Measurements from ENCODE around the gene PRH1. TPM values are rescaled to one million over a fixed set of nuclear protein-coding genes. Genes with fewer than 3 reads are reported as not detected.

The PRH1 gene
- total RNA-seq, 1 donor from 2014 or later = 22.4 TPM

DNA sequence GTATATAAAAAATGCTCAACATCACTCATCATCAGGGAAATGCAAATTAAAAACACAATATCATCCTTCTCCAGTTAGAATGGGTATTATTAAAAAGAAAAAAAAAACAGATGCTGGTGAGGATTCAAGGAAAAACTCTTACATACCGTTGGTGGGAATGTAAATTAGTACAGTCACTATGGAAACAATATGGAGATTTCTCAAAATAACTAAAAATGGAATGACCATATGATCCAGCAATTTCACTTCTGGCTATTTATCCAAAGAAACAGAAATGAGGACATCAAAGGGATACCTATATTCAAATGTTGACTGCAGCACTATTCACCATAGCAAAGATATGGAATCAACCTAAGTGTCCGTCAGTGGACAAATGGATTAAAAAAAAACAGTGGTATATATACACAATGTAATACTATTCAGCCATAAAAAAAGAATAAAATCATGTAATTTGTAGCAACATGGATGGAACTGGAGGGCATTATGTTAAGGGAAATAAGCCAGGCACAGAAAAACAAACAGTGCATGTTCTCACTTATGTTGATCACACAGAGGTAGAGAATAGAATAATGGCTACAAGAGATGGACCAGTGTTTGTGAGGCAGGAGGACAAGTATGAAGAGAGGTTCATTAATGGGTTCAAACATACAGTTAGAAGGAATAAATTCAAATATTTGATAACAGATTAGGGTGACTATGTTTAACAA lies 20.4 kb downstream of the PRH1 start:
- no peaks in the 10 kb centered on the region for H3K27me3 Mint-ChIP-seq
- no peaks in the 10 kb centered on the region for H3K4me1 Mint-ChIP-seq

DNA sequence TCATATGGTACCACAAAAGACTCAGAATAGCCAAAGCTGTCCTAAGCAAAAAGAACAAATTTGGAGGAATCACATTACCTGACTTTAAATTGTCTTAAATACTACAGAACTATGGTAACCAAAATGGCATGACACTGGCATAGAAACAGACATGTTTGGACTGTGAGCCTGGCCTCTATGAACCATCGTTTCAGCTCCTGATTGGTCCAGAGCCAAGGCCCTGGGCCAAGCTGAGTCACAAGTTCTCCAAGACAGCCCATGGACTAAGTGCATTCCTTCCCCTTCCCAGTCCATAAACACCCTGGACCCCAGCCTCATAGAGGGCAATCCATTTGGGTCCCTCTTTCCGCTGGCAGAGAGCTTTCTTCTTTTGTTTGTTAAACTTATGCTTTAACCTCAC lies 22.7 kb downstream of the PRH1 start:
- Mint-ChIP-seq H3K4me3 (no peak overlapping the region), H3K27me3 (no peaks in the 10 kb centered on the region), H3K4me1 (no peaks in the 10 kb centered on the region), H3K27ac (no peak overlapping the region), H3K36me3 (ENCODE audit: low read depth) (peaks cover 25% of the 10 kb centered on the region), H3K9me3 (peaks cover 32% of the 10 kb centered on the region)
- intact Hi-C loops (cut with micrococcal nuclease) = no loop called here
- DNase-seq = no peak

More for the DNA sequence above, 20.4 kb downstream of the PRH1 start:
- H3K9me3 Mint-ChIP-seq = peaks cover 23% of the 10 kb centered on the region
- H3K36me3 Mint-ChIP-seq (ENCODE audit: low read depth) = peaks cover 7% of the 10 kb centered on the region
- intact Hi-C loops (cut with micrococcal nuclease) = no loop called here
- H3K27ac Mint-ChIP-seq = no peak overlapping the region
- H3K4me3 Mint-ChIP-seq = no peak overlapping the region
- no peak for DNase-seq

DNA sequence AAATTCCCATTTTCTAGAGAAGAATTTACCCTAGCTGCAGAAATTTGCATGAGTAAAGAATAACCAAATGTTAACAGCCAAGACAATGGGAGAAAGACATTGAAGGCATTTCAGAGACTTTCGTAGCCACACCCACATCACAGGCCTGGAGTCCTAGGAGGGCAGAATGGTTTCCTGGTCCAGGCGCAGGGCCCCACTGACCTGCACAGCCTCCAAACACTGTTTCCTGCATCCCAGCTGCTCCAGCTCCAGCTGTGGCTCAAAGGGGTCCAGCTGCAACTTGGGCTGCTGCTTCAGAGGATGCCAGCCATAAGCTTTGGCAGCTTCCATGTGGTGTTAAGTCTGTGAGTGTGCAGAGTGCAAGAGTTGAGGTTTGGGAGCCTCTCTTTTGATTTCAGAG lies 28.2 kb downstream of the PRH1 start:
- peaks cover 39% of the 10 kb centered on the region for H3K36me3 Mint-ChIP-seq (ENCODE audit: low read depth)

DNA sequence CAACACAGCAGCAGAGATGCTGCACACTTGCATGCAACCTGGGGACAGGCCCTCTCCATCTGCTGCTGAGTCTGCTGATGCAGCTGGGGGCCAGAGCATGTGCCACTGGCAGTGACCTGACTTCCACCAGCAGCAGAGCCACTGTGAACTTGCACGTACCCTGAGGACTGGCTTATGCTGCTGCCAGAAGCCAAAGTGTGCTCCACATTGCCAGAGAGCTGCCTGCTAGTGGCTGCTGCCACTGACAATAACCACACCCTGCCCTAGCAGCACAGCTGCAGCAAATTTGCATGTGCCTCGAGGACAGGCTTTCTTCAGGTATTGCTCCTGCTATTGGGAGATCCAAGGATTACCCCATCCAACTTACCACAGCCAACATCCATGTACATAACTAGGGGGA lies 30.3 kb downstream of the PRH1 start:
- H3K36me3 Mint-ChIP-seq (ENCODE audit: low read depth) = peaks cover 37% of the 10 kb centered on the region
- peaks cover 35% of the 10 kb centered on the region for H3K4me1 Mint-ChIP-seq
- H3K9me3 Mint-ChIP-seq = peaks cover 24% of the 10 kb centered on the region
- no peaks in the 10 kb centered on the region for H3K27me3 Mint-ChIP-seq
- intact Hi-C loops (cut with micrococcal nuclease) = no loop called here
- peak; percentile 40 for DNase-seq
- H3K4me3 Mint-ChIP-seq = no peak overlapping the region
- H3K27ac Mint-ChIP-seq = no peak overlapping the region

More for the DNA sequence above, 28.2 kb downstream of the PRH1 start:
- H3K27me3 Mint-ChIP-seq = no peaks in the 10 kb centered on the region
- no peak for DNase-seq
- intact Hi-C loops (cut with micrococcal nuclease) = no loop called here
- peaks cover 15% of the 10 kb centered on the region for H3K4me1 Mint-ChIP-seq
- no peak overlapping the region for H3K27ac Mint-ChIP-seq
- H3K4me3 Mint-ChIP-seq = no peak overlapping the region
- peaks cover 38% of the 10 kb centered on the region for H3K9me3 Mint-ChIP-seq

DNA sequence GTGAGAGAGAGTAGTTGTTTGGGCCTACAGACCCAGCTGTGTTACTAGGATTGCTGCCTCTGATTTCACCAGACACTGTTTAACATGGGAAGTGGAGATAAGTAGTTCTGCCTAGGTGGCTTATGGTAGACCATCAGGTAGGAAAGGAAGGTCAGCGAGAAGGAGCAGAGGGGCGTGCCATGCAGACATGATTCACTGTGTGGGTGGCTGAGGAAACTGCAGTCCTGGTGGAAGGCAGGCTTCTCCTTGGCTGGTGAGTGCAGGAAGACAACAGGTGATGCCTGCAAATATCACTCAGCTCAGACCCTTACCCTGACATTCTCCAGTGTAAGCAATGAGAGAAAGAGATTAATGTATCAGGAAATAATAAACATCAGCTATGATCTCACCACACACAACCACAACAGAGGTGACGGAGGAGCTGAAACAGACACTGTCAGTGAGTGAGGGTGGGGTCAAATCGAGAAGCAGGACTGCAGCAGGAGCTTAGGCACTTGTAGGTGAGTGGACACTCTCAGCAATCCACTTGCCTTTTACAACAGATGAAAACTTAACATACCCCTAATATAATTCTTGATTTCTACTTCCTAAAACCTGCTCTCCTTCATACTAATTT lies 32.7 kb downstream of the PRH1 start:
- H3K27me3 Mint-ChIP-seq = no peaks in the 10 kb centered on the region
- peaks cover 28% of the 10 kb centered on the region for H3K36me3 Mint-ChIP-seq (ENCODE audit: low read depth)
- DNase-seq = peak; percentile 54
- peaks cover 35% of the 10 kb centered on the region for H3K4me1 Mint-ChIP-seq
- no peak overlapping the region for H3K4me3 Mint-ChIP-seq
- intact Hi-C loops (cut with micrococcal nuclease) = no loop called here
- H3K27ac Mint-ChIP-seq = no peak overlapping the region
- H3K9me3 Mint-ChIP-seq = peaks cover 10% of the 10 kb centered on the region

DNA sequence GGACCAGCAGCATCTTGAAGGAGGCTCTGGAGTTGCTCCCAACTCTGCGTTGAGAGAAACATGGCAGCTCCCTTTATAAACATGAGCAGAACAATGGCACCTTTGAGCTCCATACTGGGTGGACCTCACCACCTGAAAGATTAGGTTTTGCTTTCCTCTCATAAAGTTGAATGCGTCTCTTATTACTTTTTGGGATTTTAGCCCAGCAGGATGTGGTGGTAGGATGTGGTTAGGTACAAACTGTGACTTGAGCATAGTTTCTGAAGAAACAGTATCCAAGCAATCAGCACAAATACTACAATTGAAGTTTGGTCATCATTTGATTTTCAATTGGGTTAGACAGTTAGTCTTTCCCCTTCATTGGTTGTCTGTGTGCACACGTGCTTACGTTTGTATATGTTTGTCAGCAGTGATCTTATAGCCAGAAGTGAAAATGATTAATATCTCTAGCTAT lies 34.6 kb downstream of the PRH1 start, which contains the start of gene PRR4:
PRR4 (minus strand) TSS at position 51 of the 454 bp plus-strand sequence; CDS start at position 13, 38 bp downstream.
- H3K27me3 Mint-ChIP-seq = no peaks in the 10 kb centered on the region
- H3K36me3 Mint-ChIP-seq (ENCODE audit: low read depth) = peaks cover 22% of the 10 kb centered on the region
- intact Hi-C loops (cut with micrococcal nuclease) = no loop called here
- no peak within 1 kb of the TSS for H3K4me3 Mint-ChIP-seq
- no peak within 1 kb of the TSS for H3K27ac Mint-ChIP-seq
- peaks cover 3% of the 10 kb centered on the region for H3K9me3 Mint-ChIP-seq
- peaks cover 35% of the 10 kb centered on the region for H3K4me1 Mint-ChIP-seq
- DNase-seq = peak; percentile 84

DNA sequence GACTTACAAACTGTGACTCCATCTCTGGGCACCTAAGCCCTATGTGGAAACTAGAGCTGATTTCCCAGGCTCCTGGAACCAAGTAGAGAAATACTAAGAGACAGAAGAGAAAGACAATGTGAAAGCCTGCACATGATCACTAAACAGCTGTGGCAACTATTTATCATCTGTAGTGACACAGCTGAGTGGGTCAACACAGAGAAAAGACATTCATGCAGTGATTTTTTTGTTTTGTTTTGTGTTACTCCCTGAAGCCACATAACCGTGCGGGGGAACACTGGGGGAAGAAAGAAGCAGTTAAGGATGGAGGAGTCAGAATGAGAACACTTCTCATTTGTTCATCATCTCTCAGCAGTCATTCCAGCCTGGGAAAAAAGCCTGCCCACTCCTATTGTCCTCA lies 36.3 kb downstream of the PRH1 start:
- intact Hi-C loops (cut with micrococcal nuclease) = no loop called here
- Mint-ChIP-seq H3K4me1 (peaks cover 35% of the 10 kb centered on the region), H3K27ac (no peak overlapping the region), H3K4me3 (no peak overlapping the region), H3K9me3 (peaks cover 3% of the 10 kb centered on the region), H3K36me3 (ENCODE audit: low read depth) (peaks cover 20% of the 10 kb centered on the region), H3K27me3 (no peaks in the 10 kb centered on the region)
- no peak for DNase-seq

DNA sequence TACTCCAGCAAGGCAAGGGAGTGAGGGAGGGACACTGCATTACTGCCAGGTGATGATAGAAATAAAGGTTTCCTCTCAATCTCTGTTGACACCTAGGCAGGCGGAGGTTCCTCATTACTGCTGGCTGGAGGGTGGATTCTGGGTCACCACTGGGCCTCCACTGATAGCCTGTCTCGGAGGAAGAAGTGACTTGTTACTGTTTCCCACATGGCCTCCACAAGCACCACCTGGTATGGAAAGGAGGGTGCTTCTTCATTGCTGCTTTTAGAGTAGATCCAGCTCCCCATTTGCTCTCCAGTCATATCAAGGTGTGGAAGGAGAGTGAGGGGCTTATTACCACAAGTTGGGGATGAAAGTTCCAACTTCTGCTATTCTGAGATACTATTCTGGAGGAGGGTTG lies 41.2 kb downstream of the PRH1 start:
- H3K9me3 Mint-ChIP-seq = no peaks in the 10 kb centered on the region
- intact Hi-C loops (cut with micrococcal nuclease) = no loop called here
- H3K27me3 Mint-ChIP-seq = no peaks in the 10 kb centered on the region
- peak; percentile 51 for DNase-seq
- peaks cover 13% of the 10 kb centered on the region for H3K36me3 Mint-ChIP-seq (ENCODE audit: low read depth)
- H3K4me1 Mint-ChIP-seq = no peaks in the 10 kb centered on the region
- H3K4me3 Mint-ChIP-seq = no peak overlapping the region
- no peak overlapping the region for H3K27ac Mint-ChIP-seq

DNA sequence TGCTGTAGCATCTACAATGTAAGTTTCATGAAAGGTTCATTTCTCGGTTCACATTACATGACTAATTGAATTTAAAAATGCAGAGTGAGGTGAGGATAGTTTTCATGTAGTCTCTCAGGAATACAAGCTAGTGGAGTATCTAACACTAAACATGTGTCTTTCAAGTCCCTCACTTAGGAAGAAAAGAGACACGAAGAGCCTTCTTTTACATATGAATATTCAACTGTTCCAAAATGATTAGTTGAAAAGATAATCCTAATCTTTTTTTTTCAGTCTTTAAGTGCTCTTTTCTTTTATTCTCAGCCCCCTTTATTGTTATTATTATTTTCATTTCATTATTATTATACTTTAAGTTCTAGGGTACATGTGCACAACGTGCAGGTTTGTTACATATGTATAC lies 45.6 kb downstream of the PRH1 start:
- H3K36me3 Mint-ChIP-seq (ENCODE audit: low read depth) = peaks cover 2% of the 10 kb centered on the region
- no peak overlapping the region for H3K4me3 Mint-ChIP-seq
- H3K4me1 Mint-ChIP-seq = no peaks in the 10 kb centered on the region
- H3K27ac Mint-ChIP-seq = no peak overlapping the region
- intact Hi-C loops (cut with micrococcal nuclease) = no loop called here
- DNase-seq = no peak
- no peaks in the 10 kb centered on the region for H3K9me3 Mint-ChIP-seq
- H3K27me3 Mint-ChIP-seq = no peaks in the 10 kb centered on the region

Other genes with a start within 250 kb of the PRH1 start
- gene STYK1, start 210.2 kb downstream of the PRH1 start, total RNA-seq = not detected in 2 replicates
- 199 and 203 TPM in 2 replicates for gene YBX3, start 160.9 kb downstream of the PRH1 start, total RNA-seq
- not detected in 2 replicates for gene TAS2R7, start 81.6 kb downstream of the PRH1 start, total RNA-seq
- not detected in 2 replicates for gene TAS2R8, start 77.0 kb downstream of the PRH1 start, total RNA-seq
- gene TAS2R9, start 74.1 kb downstream of the PRH1 start, total RNA-seq = not detected in 2 replicates
- 0.26 TPM in 1 of 2 replicates, not detected in the other for gene TAS2R10, start 57.9 kb downstream of the PRH1 start, total RNA-seq
- gene PRR4, start 34.8 kb downstream of the PRH1 start, total RNA-seq = 0.62 and 2.0 TPM in 2 replicates
- gene TAS2R13, start 25.3 kb upstream of the PRH1 start, total RNA-seq = 1.1 and 1.3 TPM in 2 replicates
- not detected in 2 replicates for gene PRH2, start 45.0 kb upstream of the PRH1 start, total RNA-seq
- 2.7 and 3.5 TPM in 2 replicates for gene TAS2R14, start 55.0 kb upstream of the PRH1 start, total RNA-seq
- gene TAS2R50, start 102.7 kb upstream of the PRH1 start, total RNA-seq = 0.56 and 1.0 TPM in 2 replicates
- 2.0 and 2.1 TPM in 2 replicates for gene TAS2R20, start 114.0 kb upstream of the PRH1 start, total RNA-seq
- gene TAS2R19, start 138.4 kb upstream of the PRH1 start, total RNA-seq = 2.9 and 3.9 TPM in 2 replicates
- 3.5 and 4.3 TPM in 2 replicates for gene TAS2R31, start 147.2 kb upstream of the PRH1 start, total RNA-seq
- gene TAS2R46, start 178.0 kb upstream of the PRH1 start, total RNA-seq = 1.3 and 2.2 TPM in 2 replicates
- 1.2 and 1.3 TPM in 2 replicates for gene TAS2R43, start 208.1 kb upstream of the PRH1 start, total RNA-seq

Data from activated CD4-positive, alpha-beta T cell treated with anti-CD3 and anti-CD28 coated beads, Interleukin-2, amount 10 ng/mL, durations not matched to agents 24 days and 14 days (primary cell).